ENCODE results near the gene CDA. TPM values are rescaled to one million over a fixed set of nuclear protein-coding genes. Genes with fewer than 3 reads are reported as not detected.

Gene CDA
- total RNA-seq, 2 donors from 2014 or later: 5.0 to 9.1 TPM

GRCh38 chr1:20610970-20611369 lies 22.1 kb downstream of the CDA start:
- DNase-seq (ENCODE audit: low spot score): no peak
- intact Hi-C loops (cut with DNase I): no loop called here

GRCh38 chr1:20611652-20612051 lies 22.8 kb downstream of the CDA start:
- intact Hi-C loops (cut with DNase I): no loop called here
- no peak for DNase-seq (ENCODE audit: low spot score)

- intact Hi-C loops (cut with DNase I): no loop called here
- DNase-seq (ENCODE audit: low spot score): no peak
These were observed 23.4 kb downstream of the CDA start for GRCh38 chr1:20612221-20612746.

GRCh38 chr1:20614131-20614579 lies 25.3 kb downstream of the CDA start:
- intact Hi-C loops (cut with DNase I): no loop called here
- DNase-seq (ENCODE audit: low spot score): no peak

GRCh38 chr1:20615946-20616846 lies 27.3 kb downstream of the CDA start:
- no peak for DNase-seq (ENCODE audit: low spot score)
- intact Hi-C loops (cut with DNase I): no loop called here

GRCh38 chr1:20616847-20617487 lies 28.1 kb downstream of the CDA start:
- intact Hi-C loops (cut with DNase I): no loop called here
- DNase-seq (ENCODE audit: low spot score): no peak

GRCh38 chr1:20618550-20618949 lies 29.7 kb downstream of the CDA start:
- DNase-seq (ENCODE audit: low spot score): no peak
- intact Hi-C loops (cut with DNase I): no loop called here

- no peak for DNase-seq (ENCODE audit: low spot score)
These were observed 31.1 kb downstream of the CDA start for GRCh38 chr1:20619999-20620398.

GRCh38 chr1:20621012-20621411 lies 32.1 kb downstream of the CDA start:
- no peak for DNase-seq (ENCODE audit: low spot score)
- intact Hi-C loops (cut with DNase I): no loop called here

More at GRCh38 chr1:20619999-20620398, 31.1 kb downstream of the CDA start:
- intact Hi-C loops (cut with DNase I): no loop called here

- intact Hi-C loops (cut with DNase I): no loop called here
- DNase-seq (ENCODE audit: low spot score): no peak
These were observed 35.8 kb downstream of the CDA start for GRCh38 chr1:20624709-20625108.

GRCh38 chr1:20625176-20626097 lies 36.5 kb downstream of the CDA start:
- intact Hi-C loops (cut with DNase I): no loop called here
- DNase-seq (ENCODE audit: low spot score): no peak

GRCh38 chr1:20626098-20626427 lies 37.2 kb downstream of the CDA start:
- intact Hi-C loops (cut with DNase I): no loop called here
- no peak for DNase-seq (ENCODE audit: low spot score)

- intact Hi-C loops (cut with DNase I): no loop called here
- DNase-seq (ENCODE audit: low spot score): no peak
These were observed 37.6 kb downstream of the CDA start for GRCh38 chr1:20626524-20626923.

- DNase-seq (ENCODE audit: low spot score): no peak
- intact Hi-C loops (cut with DNase I): loop anchor here in 1 of 2 donors (10.0 kb wide), 1 partner anchor 56 kb away; no protein-coding TSS in a partner anchor
These were observed 41.8 kb downstream of the CDA start for GRCh38 chr1:20630729-20631128.

- intact Hi-C loops (cut with DNase I): loop anchor here in 1 of 2 donors (10.0 kb wide), 1 partner anchor 58 kb away; no protein-coding TSS in a partner anchor
- DNase-seq (ENCODE audit: low spot score): no peak
These were observed 43.5 kb downstream of the CDA start for GRCh38 chr1:20632386-20632785.

- intact Hi-C loops (cut with DNase I): loop anchor here in 1 of 2 donors (10.0 kb wide), 1 partner anchor 59 kb away; no protein-coding TSS in a partner anchor
- peak; percentile 95 for DNase-seq (ENCODE audit: low spot score)
These were observed 44.5 kb downstream of the CDA start, which contains the start of gene PINK1 for GRCh38 chr1:20633190-20634064. PINK1 (plus strand) TSS chr1:20633458; CDS start chr1:20633549, 91 bp downstream.

GRCh38 chr1:20634065-20634593 lies 45.2 kb downstream of the CDA start:
- DNase-seq (ENCODE audit: low spot score): no peak
- intact Hi-C loops (cut with DNase I): loop anchor here in 1 of 2 donors (10.0 kb wide), 1 partner anchor 59 kb away; no protein-coding TSS in a partner anchor

GRCh38 chr1:20634594-20635084 lies 45.7 kb downstream of the CDA start:
- DNase-seq (ENCODE audit: low spot score): no peak
- intact Hi-C loops (cut with DNase I): loop anchor here (5.0 to 10.0 kb wide), 2 partner anchors 60 to 112 kb away; no protein-coding TSS in a partner anchor
